SHP77 treated with DMSO at 0.1 percent for 48 hours (cell line): ENCODE results near the gene LCLAT1.
A peak's percentile ranks its signal among the peaks of the same experiment; 100 is the strongest.

Source experiments
- DNase-seq: peaks from one replicate; lab custom pipeline; 2025; lab: John Stamatoyannopoulos, UW

LCLAT1 gene

GRCh38 chr2:30447149-30448045, at the start of gene LCLAT1:
Gene LCLAT1, plus strand, starts transcription at chr2:30447246. Its CDS starts 78,345 bp downstream, at chr2:30525591.
- DNase-seq = peak; percentile 30

- DNase-seq = no peak
Observed at GRCh38 chr2:30398084-30398873, 48.8 kb upstream of the LCLAT1 start.

GRCh38 chr2:30400151-30400954, 46.7 kb upstream of the LCLAT1 start:
- DNase-seq = no peak

- DNase-seq = no peak
Observed at GRCh38 chr2:30402441-30403182, 44.4 kb upstream of the LCLAT1 start.

- no peak for DNase-seq
Observed at GRCh38 chr2:30403592-30404312, 43.3 kb upstream of the LCLAT1 start.

- DNase-seq = no peak
Observed at GRCh38 chr2:30404319-30405259, 42.5 kb upstream of the LCLAT1 start.

- DNase-seq = no peak
Observed at GRCh38 chr2:30405260-30405605, 41.8 kb upstream of the LCLAT1 start.

- no peak for DNase-seq
Observed at GRCh38 chr2:30406853-30407252, 40.2 kb upstream of the LCLAT1 start.

- no peak for DNase-seq
Observed at GRCh38 chr2:30408961-30409387, 38.1 kb upstream of the LCLAT1 start.

- no peak for DNase-seq
Observed at GRCh38 chr2:30410217-30410616, 36.8 kb upstream of the LCLAT1 start.

- DNase-seq = no peak
Observed at GRCh38 chr2:30412047-30412683, 34.9 kb upstream of the LCLAT1 start.

- no peak for DNase-seq
Observed at GRCh38 chr2:30412684-30413570, 34.1 kb upstream of the LCLAT1 start.

GRCh38 chr2:30414961-30415360, 32.1 kb upstream of the LCLAT1 start:
- DNase-seq = no peak

- DNase-seq = no peak
Observed at GRCh38 chr2:30417253-30417652, 29.8 kb upstream of the LCLAT1 start.

- DNase-seq = no peak
Observed at GRCh38 chr2:30421026-30421603, 25.9 kb upstream of the LCLAT1 start.

GRCh38 chr2:30421604-30422443, 25.2 kb upstream of the LCLAT1 start:
- DNase-seq = peak; percentile 20
